Stimulated activated CD4-positive, alpha-beta T cell treated with anti-CD3 and anti-CD28 coated beads, Interleukin-1b, Interleukin-23, amount 100 ng/mL, for 1 hour (primary cell): ENCODE measurements around the gene ITLN2.
"Not testable (repeated sequence)": the region's sequence is repeated elsewhere in the genome, so short reads cannot be mapped to it uniquely, and the experiment has no call there.

Experiments used
- DNase-seq, 2 donors: peaks; one replicate each; pipeline ENCODE4 v3.0.0-alpha.2; 2020; ENCODE audit warnings: low read depth in 2 of 2

The ITLN2 gene

DNA sequence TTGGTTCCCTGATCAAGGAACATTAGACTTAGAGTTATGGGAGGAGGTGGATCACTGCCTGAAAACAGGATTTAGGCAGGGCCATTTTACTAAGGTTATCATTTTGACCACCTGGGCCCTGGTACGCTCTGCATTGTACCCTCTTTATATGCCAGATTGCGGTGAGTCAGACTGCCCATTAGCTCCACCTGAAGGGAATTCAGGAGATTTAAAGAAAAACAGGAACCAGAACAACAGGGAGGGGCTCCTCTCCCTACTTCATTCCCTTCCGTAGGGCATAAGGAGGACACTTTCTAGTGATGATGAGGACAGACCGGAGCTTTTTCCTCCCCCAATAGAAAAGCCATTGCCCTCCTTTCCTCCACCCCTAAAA is 49.0 kb downstream of the ITLN2 start:
- DNase-seq = no peak

DNA sequence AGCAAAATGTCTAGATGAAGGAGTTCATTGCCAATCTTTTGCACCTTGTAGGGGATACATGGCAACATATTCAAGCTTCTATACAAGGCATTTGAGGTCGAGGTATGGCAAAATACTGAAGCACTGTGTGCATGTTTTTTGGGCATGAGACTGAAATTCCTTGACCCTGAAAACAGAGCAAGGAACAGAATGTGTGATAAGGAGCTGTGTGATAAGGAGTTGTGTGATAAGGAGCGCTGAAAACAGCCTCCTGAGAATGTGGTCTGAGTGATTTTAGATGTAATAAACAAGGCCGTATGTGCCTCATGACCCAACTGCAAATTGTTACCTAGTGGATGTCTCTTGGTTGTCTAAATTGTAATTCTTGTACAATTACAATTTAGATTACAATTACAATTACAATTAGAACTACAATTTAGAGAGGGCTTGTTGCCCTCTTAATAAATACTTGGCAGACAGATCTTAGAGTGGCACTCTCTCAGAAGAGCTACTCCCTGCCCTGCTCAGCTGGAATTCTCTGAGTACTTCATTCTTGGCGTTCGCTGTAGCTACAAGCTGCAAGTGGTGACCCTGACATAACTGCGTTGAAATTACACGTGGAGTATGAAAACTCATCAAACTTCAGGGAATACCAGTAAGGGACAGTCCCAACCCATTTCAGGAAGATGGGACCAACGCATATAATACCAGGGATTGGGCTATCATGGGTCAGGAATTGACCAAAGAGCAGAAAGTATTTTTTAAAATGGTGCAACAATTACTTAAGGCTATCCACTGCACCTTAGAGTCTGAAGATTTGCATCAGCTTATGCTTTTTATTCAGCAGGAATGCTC is 49.6 kb downstream of the ITLN2 start:
- DNase-seq = no peak

DNA sequence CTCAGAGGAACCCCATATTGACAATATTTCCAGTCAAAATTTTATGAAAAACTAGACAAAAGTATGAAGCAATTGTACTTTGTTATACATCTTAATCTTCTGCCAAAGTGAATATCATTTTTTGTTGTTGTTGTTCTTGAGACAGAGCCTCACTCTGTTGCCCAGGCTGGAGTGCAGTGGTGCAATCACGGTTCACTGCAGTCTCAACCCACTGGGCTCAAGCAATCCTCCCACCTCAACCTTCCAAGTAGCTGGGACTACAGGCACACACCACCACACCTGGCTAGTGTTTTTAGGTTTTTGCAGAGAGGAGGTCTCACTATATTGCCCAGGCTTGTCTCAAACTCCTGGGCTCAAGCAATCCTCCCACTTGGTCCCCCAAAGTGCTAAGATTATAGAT is 52.4 kb downstream of the ITLN2 start:
- DNase-seq = not testable (repeated sequence)

DNA sequence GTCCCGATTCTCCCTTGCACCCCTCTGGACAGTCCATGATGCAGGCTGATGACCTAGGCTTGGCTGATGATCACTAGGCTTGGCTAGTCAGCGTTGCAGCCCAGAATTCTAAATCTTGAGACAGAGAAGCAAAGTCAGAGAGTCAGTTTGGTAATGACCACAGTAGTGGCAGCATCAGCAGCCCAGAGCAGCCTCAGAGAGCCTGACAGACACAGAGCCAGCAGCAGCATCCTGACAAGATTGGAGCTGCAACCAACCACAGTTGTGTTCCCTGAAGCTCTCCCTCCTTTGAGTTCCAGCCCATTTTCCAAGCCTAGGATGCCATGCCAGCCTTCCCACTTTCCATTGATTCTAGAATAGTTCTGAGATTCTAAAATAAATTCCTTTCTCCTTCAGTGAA is 52.8 kb downstream of the ITLN2 start:
- no peak for DNase-seq

DNA sequence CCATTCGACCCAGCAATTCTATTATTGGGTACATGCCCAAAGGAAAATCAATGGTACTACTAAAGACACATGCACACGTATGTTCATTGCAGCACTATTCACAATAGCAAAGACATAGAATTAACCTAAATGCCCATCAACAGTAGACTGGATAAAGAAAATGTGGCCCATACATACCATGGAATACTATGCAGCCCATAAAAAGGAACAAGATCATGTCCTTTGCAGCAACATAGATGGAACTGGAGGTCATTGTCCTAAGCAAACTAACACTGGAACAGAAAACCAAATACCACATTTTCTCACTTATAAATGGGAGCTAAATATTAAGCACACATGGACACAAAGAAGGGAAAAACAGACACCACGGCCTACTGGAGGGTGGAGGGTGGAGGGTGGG is 53.9 kb downstream of the ITLN2 start:
- DNase-seq = not testable (repeated sequence)
